ENCODE data around the gene EREG. TPM values are rescaled to one million over a fixed set of nuclear protein-coding genes. Genes with fewer than 3 reads are reported as not detected.

EREG gene
- total RNA-seq, 1 experiment from 2014 or later, result not detected

DNA sequence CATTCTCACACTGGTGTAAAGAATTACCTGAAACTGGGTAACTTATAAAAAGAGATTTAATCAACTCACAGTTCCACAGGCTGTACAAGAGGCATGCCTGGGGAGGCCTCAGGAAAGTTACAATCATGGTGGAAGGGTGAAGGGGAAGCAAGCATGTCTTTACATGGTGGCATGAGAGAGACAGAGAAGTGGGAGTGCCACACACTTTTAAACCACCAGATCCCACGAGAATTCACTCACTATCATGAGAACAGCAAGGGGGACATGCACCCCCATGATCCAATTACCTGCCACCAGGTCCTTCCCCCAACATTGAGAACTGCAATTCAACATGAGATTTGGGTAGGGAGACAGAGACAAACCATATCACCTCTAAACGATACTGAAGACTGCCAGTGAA lies 33.7 kb upstream of the EREG start:
- WGBS (ENCODE audit: extremely low coverage, insufficient read length, low lambda C conversion rate), result no CpG with 5 or more reads among the region's 2 CpGs
- no peak overlapping the region for H2BK15ac ChIP-seq (ENCODE audit: low read depth, low read length)
- TF ChIP-seq, protein P1, sequence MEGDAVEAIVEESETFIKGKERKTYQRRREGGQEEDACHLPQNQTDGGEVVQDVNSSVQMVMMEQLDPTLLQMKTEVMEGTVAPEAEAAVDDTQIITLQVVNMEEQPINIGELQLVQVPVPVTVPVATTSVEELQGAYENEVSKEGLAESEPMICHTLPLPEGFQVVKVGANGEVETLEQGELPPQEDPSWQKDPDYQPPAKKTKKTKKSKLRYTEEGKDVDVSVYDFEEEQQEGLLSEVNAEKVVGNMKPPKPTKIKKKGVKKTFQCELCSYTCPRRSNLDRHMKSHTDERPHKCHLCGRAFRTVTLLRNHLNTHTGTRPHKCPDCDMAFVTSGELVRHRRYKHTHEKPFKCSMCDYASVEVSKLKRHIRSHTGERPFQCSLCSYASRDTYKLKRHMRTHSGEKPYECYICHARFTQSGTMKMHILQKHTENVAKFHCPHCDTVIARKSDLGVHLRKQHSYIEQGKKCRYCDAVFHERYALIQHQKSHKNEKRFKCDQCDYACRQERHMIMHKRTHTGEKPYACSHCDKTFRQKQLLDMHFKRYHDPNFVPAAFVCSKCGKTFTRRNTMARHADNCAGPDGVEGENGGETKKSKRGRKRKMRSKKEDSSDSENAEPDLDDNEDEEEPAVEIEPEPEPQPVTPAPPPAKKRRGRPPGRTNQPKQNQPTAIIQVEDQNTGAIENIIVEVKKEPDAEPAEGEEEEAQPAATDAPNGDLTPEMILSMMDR (conservative IDR thresholded peaks at IDR 0.05), result no peak
- H3K14ac ChIP-seq (ENCODE audit: insufficient read depth, low read length), result no peak overlapping the region
- H2BK120ac ChIP-seq (ENCODE audit: low read depth, low read length, poor library complexity, severe bottlenecking), result no peak overlapping the region
- no peak overlapping the region for H4K91ac ChIP-seq (ENCODE audit: insufficient read length, low read depth, low read length)
- no peak overlapping the region for H3K18ac ChIP-seq (ENCODE audit: insufficient read length, low read depth, low read length)
- H3K4me1 Mint-ChIP-seq, result peaks cover 6 to 7% of the 10 kb centered on the region in 2 experiments; a peak in 3 of 4 replicates
- H3K79me1 ChIP-seq (ENCODE audit: insufficient read depth, low read depth, low read length, poor library complexity, severe bottlenecking), result no peaks in the 10 kb centered on the region
- no peaks in the 10 kb centered on the region for H3K23me2 ChIP-seq (ENCODE audit: insufficient read length, low read depth, low read length, poor library complexity, severe bottlenecking)
- no peaks in the 10 kb centered on the region for H3K27me3 Mint-ChIP-seq (ENCODE audit: low read depth)
- no peak overlapping the region for H3K4ac ChIP-seq (ENCODE audit: low read depth, low read length)
- H2BK12ac ChIP-seq (ENCODE audit: insufficient read length, low read depth, low read length), result no peak overlapping the region
- no peaks in the 10 kb centered on the region for H4K20me1 ChIP-seq (ENCODE audit: control insufficient read depth, insufficient read depth, insufficient read length)
- H3K27ac Mint-ChIP-seq, result no peak overlapping the region
- H3K4me2 ChIP-seq (ENCODE audit: insufficient read depth, insufficient read length, low read length), result no peak overlapping the region
- no peak overlapping the region for H4K8ac ChIP-seq (replicated peaks; ENCODE audit: insufficient read length, low read depth, low read length)
- no peak overlapping the region for H2AK5ac ChIP-seq (ENCODE audit: insufficient read length, low read length)
- H3K4me1 ChIP-seq (ENCODE audit: insufficient read depth, low read length), result no peaks in the 10 kb centered on the region
- no peak for DNase-seq
- H3K79me2 ChIP-seq (ENCODE audit: insufficient read depth, low read length), result no peaks in the 10 kb centered on the region
- H3K27ac ChIP-seq (ENCODE audit: insufficient read length, low read depth, low read length), result no peak overlapping the region
- no peak overlapping the region for H3K56ac ChIP-seq (ENCODE audit: insufficient read length, low read depth, low read length)
- no peak overlapping the region for H2AFZ ChIP-seq (ENCODE audit: low read length)
- peaks cover 0 to 8% (median 0%) of the 10 kb centered on the region in 3 experiments; a peak in 1 of 7 replicates for H3K36me3 Mint-ChIP-seq (ENCODE audit: insufficient read depth in 1 of 3, low read depth in 3 of 3)
- no peaks in the 10 kb centered on the region for H3K9me3 ChIP-seq (ENCODE audit: control insufficient read depth, low read depth, low read length)
- no peak overlapping the region for H4K5ac ChIP-seq (ENCODE audit: insufficient read length, low read depth, low read length)
- peaks cover 0 to 10% of the 10 kb centered on the region in 2 experiments; a peak in 2 of 5 replicates for H3K9me3 Mint-ChIP-seq
- H3T11ph ChIP-seq (ENCODE audit: low read length), result no peak overlapping the region
- no peaks in the 10 kb centered on the region for H3K27me3 ChIP-seq (ENCODE audit: insufficient read depth, low read length)
- H3K23ac ChIP-seq (ENCODE audit: insufficient read length, low read depth, low read length), result no peak overlapping the region
- no peak overlapping the region for H3K9ac ChIP-seq (ENCODE audit: extremely low read depth, insufficient read length, low read length)
- H2BK5ac ChIP-seq (ENCODE audit: insufficient read length, low read length), result no peak overlapping the region
- H2BK20ac ChIP-seq (ENCODE audit: low read depth, low read length, poor library complexity, severe bottlenecking), result no peak overlapping the region
- H3K4me3 Mint-ChIP-seq, result no peak overlapping the region
